GM12878 (cell line): ENCODE results near the gene TIGAR. TPM values are rescaled to one million over a fixed set of nuclear protein-coding genes. Genes with fewer than 3 reads are reported as not detected.
A peak's percentile ranks its signal among the peaks of the same experiment; 100 is the strongest.

Experiments used
- ATAC-seq: fragments of 200-7000 bp; cut with Tn5 transposase; 3 replicates; pipeline ENCODE4 v1.9.1; 2020; ENCODE audit warnings: mild to moderate bottlenecking, moderate library complexity
- BruUV-seq: library from RNA; stranded (reverse); fragments of 400-500 nt; replicated peaks from 2 replicates; lab custom pipeline; 2021; lab: Mats Ljungman, UMichigan
- CTCF ChIA-PET: fragments of 300-600 bp; sonication (Branson Sonifier 250); formaldehyde crosslinking; extraction: SDS; loops from one replicate; lab custom pipeline; 2021; ENCODE audit warnings: inconsistent platforms; lab: Yijun Ruan, JAX
- POLR2A ChIA-PET: fragments of 350-600 bp; formaldehyde crosslinking; extraction: SDS; loops from one replicate; lab custom pipeline; 2021; ENCODE audit warnings: inconsistent platforms; lab: Charles Lee
- RAD21 ChIA-PET: fragments of 300-600 bp; sonication (Branson Sonifier 250); formaldehyde crosslinking; loops from one replicate; lab custom pipeline; 2023; ENCODE audit warnings: antibody characterized with exemption; ENCODE audit not compliant: unreplicated experiment; lab: Charles Lee
- SMC1A ChIA-PET: fragments of 300-600 bp; sonication (Branson Sonifier 250); formaldehyde crosslinking; loops from one replicate; lab custom pipeline; 2023; ENCODE audit not compliant: unreplicated experiment, uncharacterized antibody; lab: Charles Lee
- DNase-seq: peaks from one replicate; pipeline ENCODE4 v3.0.0-alpha.2; 2011; ENCODE audit warnings: low read depth, low spot score
- FAIRE-seq: peaks from 3 replicates; lab custom pipeline; 2011; peaks lifted over from hg19 to GRCh38; lab: Jason Lieb, UNC
- H2AFZ ChIP-seq: 2 replicates; pipeline ENCODE4 v1.6.0; 2011; ENCODE audit warnings: low read depth, low read length, control low read depth; ENCODE audit not compliant: control insufficient read depth
- H3K27ac ChIP-seq: 2 replicates; pipeline ENCODE4 v1.5.1; 2011; ENCODE audit warnings: control low read depth; ENCODE audit not compliant: control insufficient read depth, insufficient read depth
- H3K27me3 ChIP-seq, 2 experiments: replicated peaks in 1 of 2; 2 replicates each; pipeline versions ENCODE4 v1.6.0 to v1.6.1; 2011; ENCODE audit warnings: low read length in 1 of 2; ENCODE audit not compliant: control insufficient read depth in 2 of 2, insufficient read depth in 2 of 2
- H3K36me3 ChIP-seq, 2 experiments: 2 replicates each; pipeline ENCODE4 v1.5.1; 2011; ENCODE audit warnings: low read length in 1 of 2; ENCODE audit not compliant: control insufficient read depth in 2 of 2, insufficient read depth in 2 of 2
- H3K4me1 ChIP-seq: 2 replicates; pipeline ENCODE4 v1.6.1; 2011; ENCODE audit warnings: mild to moderate bottlenecking, low read length, moderate library complexity, mixed read lengths; ENCODE audit not compliant: control insufficient read depth, insufficient read depth
- H3K4me2 ChIP-seq: 2 replicates; pipeline ENCODE4 v1.6.0; 2011; ENCODE audit warnings: control low read depth; ENCODE audit not compliant: control insufficient read depth, insufficient read depth
- H3K4me3 ChIP-seq: fragments of 200-600 bp; sonication (generic); 2 replicates; pipeline ENCODE4 v1.5.1; 2016
- H3K79me2 ChIP-seq: 2 replicates; pipeline ENCODE4 v1.6.0; 2011; ENCODE audit warnings: low read length; ENCODE audit not compliant: control insufficient read depth, insufficient read depth
- H3K9ac ChIP-seq: 2 replicates; pipeline ENCODE4 v1.8.0; 2011; ENCODE audit warnings: low read length, control low read depth, mixed read lengths; ENCODE audit not compliant: control insufficient read depth, insufficient read depth
- H3K9me3 ChIP-seq: replicated peaks from 3 replicates; pipeline ENCODE4 v1.5.1; 2011; ENCODE audit warnings: mild to moderate bottlenecking, low read length; ENCODE audit not compliant: control insufficient read depth, insufficient read depth
- H4K20me1 ChIP-seq: 2 replicates; pipeline ENCODE4 v1.6.0; 2011; ENCODE audit not compliant: control insufficient read depth, insufficient read depth
- ASH2L ChIP-seq: fragments of 300-600, 200-600 bp; sonication (generic); IDR thresholded peaks from 2 replicates; pipeline ENCODE4 v1.6.1; 2017; ENCODE audit warnings: low read depth, mild to moderate bottlenecking, borderline replicate concordance
- BRCA1 ChIP-seq: IDR thresholded peaks from 2 replicates; pipeline ENCODE4 v1.6.1; 2011; ENCODE audit warnings: low read depth, low read length, improper control_type of control experiment
- CEBPB ChIP-seq, 2 experiments: fragments of 150-350 bp in 1 of 2; IDR thresholded peaks; 2 replicates each; pipeline ENCODE4 v1.6.1; 2012 to 2014; ENCODE audit warnings: low read depth in 2 of 2, low read length in 2 of 2, borderline replicate concordance in 1 of 2, inconsistent platforms in 1 of 2
- CHD2 ChIP-seq: IDR thresholded peaks from 2 replicates; pipeline ENCODE4 v1.6.1; 2011; ENCODE audit warnings: low read depth, low read length, improper control_type of control experiment, borderline replicate concordance
- E2F8 ChIP-seq: fragments of 450-650 bp; IDR thresholded peaks from 2 replicates; pipeline ENCODE4 v1.6.1; 2018; ENCODE audit warnings: mild to moderate bottlenecking, low read depth, moderate library complexity; ENCODE audit not compliant: partially characterized antibody
- ELK1 ChIP-seq: IDR thresholded peaks from 2 replicates; pipeline ENCODE4 v1.6.1; 2012; ENCODE audit warnings: low read depth, low read length, improper control_type of control experiment
- FOS ChIP-seq: IDR thresholded peaks from 3 replicates; pipeline ENCODE4 v1.6.1; 2011; ENCODE audit warnings: borderline replicate concordance; ENCODE audit not compliant: insufficient read length; ENCODE audit errors: extremely low read depth
- GATAD2B ChIP-seq: fragments of 450-650 bp; conservative IDR thresholded peaks from 2 replicates; pipeline ENCODE4 v1.6.1; 2017; ENCODE audit warnings: low read depth, mild to moderate bottlenecking, moderate library complexity
- IKZF2 ChIP-seq, 2 experiments: fragments of 450-650 bp; IDR thresholded peaks; 2 replicates each; pipeline ENCODE4 v1.6.1; 2017; ENCODE audit warnings: mild to moderate bottlenecking in 2 of 2, moderate library complexity in 2 of 2
- PML ChIP-seq: IDR thresholded peaks from 2 replicates; pipeline ENCODE4 v1.6.1; 2012; ENCODE audit warnings: low read length, inconsistent platforms
- POLR2AphosphoS2 ChIP-seq: IDR thresholded peaks from 2 replicates; pipeline ENCODE4 v1.6.1; 2011; ENCODE audit warnings: low read depth, mild to moderate bottlenecking, low read length, improper control_type of control experiment, moderate library complexity
- RFX5 ChIP-seq: IDR thresholded peaks from 2 replicates; pipeline ENCODE4 v1.6.1; 2011; ENCODE audit warnings: low read depth, low read length, improper control_type of control experiment
- SREBF1 ChIP-seq: IDR thresholded peaks from 2 replicates; pipeline ENCODE4 v1.6.1; 2012; ENCODE audit warnings: mild to moderate bottlenecking, low read length
- STAT1 ChIP-seq: fragments of 450-650 bp; conservative IDR thresholded peaks from 2 replicates; pipeline ENCODE4 v1.6.1; 2014; ENCODE audit warnings: antibody characterized with exemption, mild to moderate bottlenecking
- TAF1 ChIP-seq: IDR thresholded peaks from 2 replicates; pipeline ENCODE4 v1.6.1; 2011; ENCODE audit warnings: mild to moderate bottlenecking, low read depth, low read length, borderline replicate concordance
- TBL1XR1 ChIP-seq: IDR thresholded peaks from 2 replicates; pipeline ENCODE4 v1.6.1; 2012; ENCODE audit warnings: low read depth, low read length, improper control_type of control experiment
- ZBED1 ChIP-seq: IDR thresholded peaks from 2 replicates; pipeline ENCODE4 v1.6.1; 2016; ENCODE audit warnings: borderline replicate concordance
- WGBS: methylation state at CpG from one replicate; pipeline ENCODE4 v1.1.6; 2016; ENCODE audit warnings: low lambda C conversion rate; ENCODE audit not compliant: insufficient replicate concordance, insufficient coverage; ENCODE audit errors: missing lambda C conversion rate; 5-methylcytosine and 5-hydroxymethylcytosine counted together
- in situ Hi-C: fragments of 300-500 bp; cut with MboI; formaldehyde crosslinking; loops from 9 replicates; pipeline ENCODE4 v1.14.3; 2018; ENCODE audit warnings: mixed read lengths
- intact Hi-C: fragments of 100-400 bp; cut with micrococcal nuclease; formaldehyde crosslinking; loops from one replicate; pipeline ENCODE4 v1.14.2; 2022; ENCODE audit not compliant: unreplicated experiment
- polyA plus RNA-seq, 11 experiments: library from polyadenylated mRNA; depleted of rRNA in 4 of 11; unstranded in 6 of 11; stranded (reverse) in 5 of 11; fragments of >200 nt; fragmentation: Nextera tagmentation in 4 of 11; fragmentation: Illumina TruSeq in 1 of 11; extraction: Ambion mirVana in 4 of 11; extraction: Trizol in 1 of 11; gene quantifications; 1 replicate in 1 of 11; 2 replicates in 10 of 11; pipeline versions ENCODE4 v1.2.1 to v1.2.3, GENCODE V29; 2011 to 2016; ENCODE audit warnings: inconsistent platforms in 2 of 11, missing spikeins in 2 of 11, low read depth in 1 of 11
- total RNA-seq, 4 experiments: library from RNA; depleted of rRNA in 3 of 4; stranded (reverse); fragments of >200 nt in 3 of 4; fragmentation: Illumina TruSeq in 1 of 4; extraction: Trizol in 1 of 4; gene quantifications; 2 replicates each; pipeline versions ENCODE4 v1.2.1 to v1.2.3, GENCODE V29; 2013 to 2021
- TF ChIP-seq, protein P1 (sequence below): fragments of 450-650 bp; IDR thresholded peaks from 2 replicates; pipeline ENCODE4 v1.6.1; 2016; ENCODE audit warnings: mild to moderate bottlenecking, moderate library complexity, borderline replicate concordance

Gene TIGAR
- total and polyA plus RNA-seq, 10 of the 15 experiments (the other 5 are each of a cell fraction or from before 2014, with no cell fraction given) = 7.6 to 45.7 (median 16.5) TPM

DNA sequence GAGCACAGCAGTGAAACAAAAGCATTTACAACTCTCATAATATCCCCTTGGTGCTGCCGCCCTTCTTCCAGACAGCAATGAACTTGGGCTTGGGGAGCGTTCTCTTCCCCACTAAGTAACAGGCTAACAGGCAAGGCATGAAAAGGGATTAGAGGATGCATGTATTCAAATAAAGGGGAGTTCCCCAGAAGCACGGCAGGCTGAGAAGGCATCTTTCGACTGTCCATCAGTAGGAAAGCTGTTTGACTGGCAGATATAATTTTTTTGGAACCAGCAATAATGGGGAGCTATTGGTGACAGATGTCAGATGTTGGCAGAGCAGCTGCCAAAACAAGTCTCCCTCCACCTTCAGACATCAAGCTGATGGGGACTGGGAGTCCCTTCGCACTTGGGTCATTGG is 9.2 kb upstream of the TIGAR start:
- Histone ChIP-seq H3K79me2 (no peaks in the 10 kb centered on the region), H3K36me3 (peaks cover under 1 to 3% of the 10 kb centered on the region in 2 experiments; a peak in 2 of 4 replicates), H3K27me3 (no peaks in the 10 kb centered on the region), H3K9ac (no peak overlapping the region; the same call in 1 of the 2 replicates), H2AFZ (no peak overlapping the region), H3K4me3 (no peak overlapping the region), H3K27ac (no peak overlapping the region), H3K4me2 (0 out of 2 replicates have a peak overlapping the region, but pooled peaks have one; percentile 7), H3K9me3 (no peaks in the 10 kb centered on the region), H3K4me1 (peaks cover 6% of the 10 kb centered on the region; the same call in 1 of the 2 replicates), H4K20me1 (no peaks in the 10 kb centered on the region)
- DNase-seq (no peak), FAIRE-seq (no peak), ATAC-seq (no peak)
- intact Hi-C loops (no loop called here), in situ Hi-C loops (no loop called here)
- 82% methylated on average over 5 of the region's 5 CpGs for WGBS
- no TSS peak for BruUV-seq
- ChIA-PET SMC1A (interaction anchor here (1.2 kb wide), 1 partner anchor 15 kb away, joined by 3 read pairs; no protein-coding TSS in a partner anchor), RAD21 (no interaction called here), CTCF (interaction anchor here (1.2 kb wide), 1 partner anchor 28 kb away, joined by 3 read pairs; no protein-coding TSS in a partner anchor), POLR2A (no interaction called here)
- TF ChIP-seq ASH2L (no peak), GATAD2B (no peak), ELK1 (no peak), SREBF1 (no peak), FOS (no peak), ZBED1 (no peak), IKZF2 (IDR thresholded peaks at IDR 0.05) (no peak), POLR2AphosphoS2 (no peak), TBL1XR1 (no peak), BRCA1 (no peak), RFX5 (no peak), CEBPB (IDR thresholded peaks at IDR 0.05; ENCODE audit: borderline replicate concordance in 1 of 2, low read depth in 2 of 2, low read length in 2 of 2) (no peak), CHD2 (no peak), TAF1 (no peak), PML (no peak), E2F8 (no peak), STAT1 (no peak)
- TF ChIP-seq, protein P1, sequence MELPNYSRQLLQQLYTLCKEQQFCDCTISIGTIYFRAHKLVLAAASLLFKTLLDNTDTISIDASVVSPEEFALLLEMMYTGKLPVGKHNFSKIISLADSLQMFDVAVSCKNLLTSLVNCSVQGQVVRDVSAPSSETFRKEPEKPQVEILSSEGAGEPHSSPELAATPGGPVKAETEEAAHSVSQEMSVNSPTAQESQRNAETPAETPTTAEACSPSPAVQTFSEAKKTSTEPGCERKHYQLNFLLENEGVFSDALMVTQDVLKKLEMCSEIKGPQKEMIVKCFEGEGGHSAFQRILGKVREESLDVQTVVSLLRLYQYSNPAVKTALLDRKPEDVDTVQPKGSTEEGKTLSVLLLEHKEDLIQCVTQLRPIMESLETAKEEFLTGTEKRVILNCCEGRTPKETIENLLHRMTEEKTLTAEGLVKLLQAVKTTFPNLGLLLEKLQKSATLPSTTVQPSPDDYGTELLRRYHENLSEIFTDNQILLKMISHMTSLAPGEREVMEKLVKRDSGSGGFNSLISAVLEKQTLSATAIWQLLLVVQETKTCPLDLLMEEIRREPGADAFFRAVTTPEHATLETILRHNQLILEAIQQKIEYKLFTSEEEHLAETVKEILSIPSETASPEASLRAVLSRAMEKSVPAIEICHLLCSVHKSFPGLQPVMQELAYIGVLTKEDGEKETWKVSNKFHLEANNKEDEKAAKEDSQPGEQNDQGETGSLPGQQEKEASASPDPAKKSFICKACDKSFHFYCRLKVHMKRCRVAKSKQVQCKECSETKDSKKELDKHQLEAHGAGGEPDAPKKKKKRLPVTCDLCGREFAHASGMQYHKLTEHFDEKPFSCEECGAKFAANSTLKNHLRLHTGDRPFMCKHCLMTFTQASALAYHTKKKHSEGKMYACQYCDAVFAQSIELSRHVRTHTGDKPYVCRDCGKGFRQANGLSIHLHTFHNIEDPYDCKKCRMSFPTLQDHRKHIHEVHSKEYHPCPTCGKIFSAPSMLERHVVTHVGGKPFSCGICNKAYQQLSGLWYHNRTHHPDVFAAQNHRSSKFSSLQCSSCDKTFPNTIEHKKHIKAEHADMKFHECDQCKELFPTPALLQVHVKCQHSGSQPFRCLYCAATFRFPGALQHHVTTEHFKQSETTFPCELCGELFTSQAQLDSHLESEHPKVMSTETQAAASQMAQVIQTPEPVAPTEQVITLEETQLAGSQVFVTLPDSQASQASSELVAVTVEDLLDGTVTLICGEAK = no peak
